Endothelial cell of umbilical vein (primary cell): ENCODE data around the gene JPH3.

Source experiments
- CTCF ChIP-seq, 2 donors: IDR thresholded peaks; 1 replicate in 1 of 2; 2 replicates in 1 of 2; pipeline ENCODE4 v1.5.1; 2011; ENCODE audit warnings: low read length in 2 of 2, mild to moderate bottlenecking in 2 of 2, moderate library complexity in 2 of 2, control low read depth in 1 of 2, inconsistent platforms in 1 of 2, low read depth in 1 of 2; ENCODE audit not compliant: insufficient read depth in 1 of 2; ENCODE audit errors: extremely low read depth in 1 of 2
- EZH2 ChIP-seq: IDR thresholded peaks from 2 replicates; pipeline ENCODE4 v1.6.1; 2012; ENCODE audit warnings: borderline replicate concordance, low read depth, mild to moderate bottlenecking, moderate library complexity, low read length, inconsistent platforms; ENCODE audit not compliant: severe bottlenecking
- GATA2 ChIP-seq: IDR thresholded peaks from 2 replicates; pipeline ENCODE4 v1.7.0; 2011; ENCODE audit warnings: low read depth, mild to moderate bottlenecking, moderate library complexity, mixed read lengths, low read length; ENCODE audit not compliant: insufficient read length, insufficient read depth
- JUN ChIP-seq: IDR thresholded peaks from 2 replicates; pipeline ENCODE4 v1.6.1; 2011; ENCODE audit warnings: borderline replicate concordance, low read depth; ENCODE audit not compliant: insufficient read length, insufficient read depth
- MAX ChIP-seq: IDR thresholded peaks from 2 replicates; pipeline ENCODE4 v1.6.1; 2011; ENCODE audit not compliant: insufficient read depth, insufficient read length
- MYC ChIP-seq: IDR thresholded peaks from one replicate; pipeline ENCODE4 v1.6.1; 2011; ENCODE audit warnings: mild to moderate bottlenecking, low read depth, low read length
- POLR2A ChIP-seq: IDR thresholded peaks from 2 replicates; pipeline ENCODE4 v1.6.1; 2012; ENCODE audit warnings: low read depth, mild to moderate bottlenecking, control low read depth, low read length
- POLR2AphosphoS5 ChIP-seq: IDR thresholded peaks from 2 replicates; pipeline ENCODE4 v1.6.1; 2012; ENCODE audit warnings: low read depth, mild to moderate bottlenecking, control low read depth, low read length, moderate library complexity; ENCODE audit not compliant: insufficient read depth

- TF ChIP-seq CTCF (IDR thresholded peaks at IDR 0.05; ENCODE audit: extremely low read depth in 1 of 2, insufficient read depth in 1 of 2, low read depth in 1 of 2, low read length in 2 of 2), result no peak
- TF ChIP-seq POLR2A, result no peak
- no peak for TF ChIP-seq POLR2AphosphoS5
- no peak for TF ChIP-seq EZH2
- TF ChIP-seq JUN, result no peak
- TF ChIP-seq MYC, result no peak
- TF ChIP-seq MAX, result no peak
- no peak for TF ChIP-seq GATA2
Observed at GRCh38 chr16:87712184-87712762, 110.0 kb downstream of the JPH3 start.
